H9 (cell line): ENCODE results near the gene FAM193B. TPM values are rescaled to one million over a fixed set of nuclear protein-coding genes. Genes with fewer than 3 reads are reported as not detected.

ENCODE experiments used
- DNase-seq: peaks from one replicate; pipeline ENCODE4 v3.0.0-alpha.2; 2017
- H2AFZ ChIP-seq: one replicate; pipeline ENCODE4 v1.6.1; 2013; ENCODE audit warnings: mild to moderate bottlenecking, low read length, control low read depth, moderate library complexity
- H2AK5ac ChIP-seq: 2 replicates; pipeline ENCODE4 v1.6.1; 2013; ENCODE audit warnings: low read length, control low read depth, mixed read lengths; ENCODE audit not compliant: insufficient read length
- H2BK120ac ChIP-seq: one replicate; pipeline ENCODE4 v1.6.1; 2013; ENCODE audit warnings: low read depth, mild to moderate bottlenecking, low read length, control low read depth, inconsistent platforms; ENCODE audit not compliant: poor library complexity, severe bottlenecking
- H2BK12ac ChIP-seq: 2 replicates; pipeline ENCODE4 v1.6.1; 2013; ENCODE audit warnings: low read length, control low read depth, mixed read lengths, low read depth; ENCODE audit not compliant: insufficient read length
- H2BK15ac ChIP-seq: 2 replicates; pipeline ENCODE4 v1.6.1; 2013; ENCODE audit warnings: low read depth, low read length, control low read depth
- H2BK20ac ChIP-seq: one replicate; pipeline ENCODE4 v1.6.1; 2013; ENCODE audit warnings: low read depth, mild to moderate bottlenecking, low read length, control low read depth, inconsistent platforms; ENCODE audit not compliant: poor library complexity, severe bottlenecking
- H2BK5ac ChIP-seq: 2 replicates; pipeline ENCODE4 v1.6.1; 2013; ENCODE audit warnings: low read length, control low read depth, mixed read lengths; ENCODE audit not compliant: insufficient read length
- H3K14ac ChIP-seq: 2 replicates; pipeline ENCODE4 v1.6.1; 2013; ENCODE audit warnings: low read length, control low read depth; ENCODE audit not compliant: insufficient read depth
- H3K18ac ChIP-seq: 2 replicates; pipeline ENCODE4 v1.6.1; 2013; ENCODE audit warnings: low read depth, mild to moderate bottlenecking, mixed read lengths, low read length, control low read depth; ENCODE audit not compliant: insufficient read length
- H3K23ac ChIP-seq: 2 replicates; pipeline ENCODE4 v1.6.1; 2013; ENCODE audit warnings: low read length, control low read depth, mixed read lengths, low read depth; ENCODE audit not compliant: insufficient read length
- H3K23me2 ChIP-seq: 2 replicates; pipeline ENCODE4 v1.6.1; 2013; ENCODE audit warnings: low read depth, mild to moderate bottlenecking, mixed read lengths, low read length, control low read depth; ENCODE audit not compliant: insufficient read length, poor library complexity, severe bottlenecking
- H3K27ac ChIP-seq: 2 replicates; pipeline ENCODE4 v1.5.1; 2013; ENCODE audit warnings: low read length, control low read depth, mixed read lengths, low read depth; ENCODE audit not compliant: insufficient read length
- H3K27me3 ChIP-seq: 2 replicates; pipeline ENCODE4 v1.6.1; 2013; ENCODE audit warnings: low read length, control low read depth, inconsistent platforms; ENCODE audit not compliant: insufficient read depth
- H3K4ac ChIP-seq: 2 replicates; pipeline ENCODE4 v1.6.1; 2013; ENCODE audit warnings: low read depth, mild to moderate bottlenecking, control low read depth, inconsistent platforms, low read length, moderate library complexity
- H3K4me1 ChIP-seq: 2 replicates; pipeline ENCODE4 v1.6.1; 2013; ENCODE audit warnings: low read length, control low read depth, inconsistent platforms; ENCODE audit not compliant: insufficient read depth
- H3K4me2 ChIP-seq: 2 replicates; pipeline ENCODE4 v1.6.1; 2013; ENCODE audit warnings: low read length, control low read depth, mixed read lengths; ENCODE audit not compliant: insufficient read length, insufficient read depth
- H3K56ac ChIP-seq: 2 replicates; pipeline ENCODE4 v1.6.1; 2013; ENCODE audit warnings: low read depth, mild to moderate bottlenecking, mixed read lengths, low read length, control low read depth; ENCODE audit not compliant: insufficient read length
- H3K79me1 ChIP-seq: 2 replicates; pipeline ENCODE4 v1.6.1; 2013; ENCODE audit warnings: low read depth, mild to moderate bottlenecking, moderate library complexity, low read length, control low read depth, inconsistent platforms; ENCODE audit not compliant: insufficient read depth, poor library complexity, severe bottlenecking
- H3K79me2 ChIP-seq: 2 replicates; pipeline ENCODE4 v1.6.1; 2013; ENCODE audit warnings: low read length, control low read depth, inconsistent platforms; ENCODE audit not compliant: insufficient read depth
- H3K9ac ChIP-seq: 2 replicates; pipeline ENCODE4 v1.6.1; 2013; ENCODE audit warnings: low read length, control low read depth, mixed read lengths; ENCODE audit not compliant: insufficient read length; ENCODE audit errors: extremely low read depth
- H3K9me3 ChIP-seq: one replicate; pipeline ENCODE4 v1.6.1; 2013; ENCODE audit warnings: low read depth, low read length, inconsistent platforms; ENCODE audit not compliant: control insufficient read depth
- H3T11ph ChIP-seq: one replicate; pipeline ENCODE4 v1.6.1; 2013; ENCODE audit warnings: mild to moderate bottlenecking, low read length, control low read depth, inconsistent platforms
- H4K20me1 ChIP-seq: one replicate; pipeline ENCODE4 v1.6.1; 2013; ENCODE audit not compliant: control insufficient read depth, insufficient read length, insufficient read depth
- H4K5ac ChIP-seq: 2 replicates; pipeline ENCODE4 v1.6.1; 2013; ENCODE audit warnings: low read depth, mild to moderate bottlenecking, mixed read lengths, low read length, control low read depth; ENCODE audit not compliant: insufficient read length
- H4K8ac ChIP-seq: replicated peaks from 2 replicates; pipeline ENCODE4 v1.6.1; 2013; ENCODE audit warnings: low read length, control low read depth, mixed read lengths, low read depth; ENCODE audit not compliant: insufficient read length
- H4K91ac ChIP-seq: 2 replicates; pipeline ENCODE4 v1.6.1; 2013; ENCODE audit warnings: low read depth, mild to moderate bottlenecking, moderate library complexity, mixed read lengths, low read length, control low read depth; ENCODE audit not compliant: insufficient read length
- H3K27ac Mint-ChIP-seq, 3 experiments: 2 replicates in 2 of 3; 3 replicates in 1 of 3; pipeline ENCODE4 v1.8.0; 2020 to 2021; ENCODE audit warnings: mixed read lengths in 3 of 3, mild to moderate bottlenecking in 1 of 3, moderate library complexity in 1 of 3
- H3K27me3 Mint-ChIP-seq: 2 replicates; pipeline ENCODE4 v1.8.0; 2021; ENCODE audit warnings: low read depth, mild to moderate bottlenecking, moderate library complexity, mixed read lengths
- H3K36me3 Mint-ChIP-seq, 3 experiments: 2 replicates in 2 of 3; 3 replicates in 1 of 3; pipeline ENCODE4 v1.8.0; 2020 to 2021; ENCODE audit warnings: low read depth in 3 of 3, mixed read lengths in 3 of 3; ENCODE audit not compliant: insufficient read depth in 1 of 3
- H3K4me1 Mint-ChIP-seq, 2 experiments: 2 replicates each; pipeline ENCODE4 v1.8.0; 2020; ENCODE audit warnings: mixed read lengths in 2 of 2
- H3K4me3 Mint-ChIP-seq, 2 experiments: 2 replicates in 1 of 2; 3 replicates in 1 of 2; pipeline ENCODE4 v1.8.0; 2020 to 2021; ENCODE audit warnings: mild to moderate bottlenecking in 2 of 2, mixed read lengths in 2 of 2, moderate library complexity in 1 of 2
- H3K9me3 Mint-ChIP-seq, 2 experiments: 2 replicates in 1 of 2; 3 replicates in 1 of 2; pipeline ENCODE4 v1.8.0; 2020; ENCODE audit warnings: mild to moderate bottlenecking in 2 of 2, mixed read lengths in 2 of 2, moderate library complexity in 1 of 2
- CTCF ChIP-seq: fragments of 200-600 bp; sonication (generic); conservative IDR thresholded peaks from 3 replicates; pipeline ENCODE4 v1.8.0; 2021; ENCODE audit warnings: antibody characterized with exemption, mild to moderate bottlenecking
- WGBS: extraction: QIAGEN DNeasy Blood & Tissue Kit; methylation state at CpG from one replicate; pipeline ENCODE4 v1.1.7; 2013; ENCODE audit warnings: missing lambda C conversion rate, low lambda C conversion rate, mixed read lengths; ENCODE audit not compliant: insufficient read length; ENCODE audit errors: extremely low coverage; 5-methylcytosine and 5-hydroxymethylcytosine counted together
- total RNA-seq: library from RNA; stranded (reverse); gene quantifications from 2 replicates; pipeline ENCODE4 v1.2.1, GENCODE V29; 2021

Gene FAM193B
- total RNA-seq, 1 experiment from 2014 or later: 71.5 TPM

DNA sequence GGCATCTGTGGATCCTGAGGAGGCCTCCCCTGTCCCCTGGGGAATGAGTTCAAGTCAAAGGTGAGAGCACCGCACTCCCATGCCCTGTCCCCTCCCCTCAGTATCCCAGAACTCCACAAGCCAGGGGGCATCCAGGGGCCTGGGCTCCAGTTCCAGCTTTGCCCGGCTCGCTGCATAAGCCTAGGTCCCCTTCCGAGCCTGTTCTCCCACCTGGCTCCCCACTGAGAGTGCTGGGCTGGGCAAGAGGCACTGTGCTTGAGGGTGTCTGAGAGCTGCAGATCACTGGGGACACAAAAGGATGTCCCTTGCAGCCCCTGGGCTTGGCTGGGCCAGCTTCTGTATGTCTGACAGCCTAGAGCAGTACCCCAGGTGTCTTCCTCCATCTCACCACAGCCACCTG, 49.3 kb downstream of the FAM193B start:
- H3K9me3 Mint-ChIP-seq: no peaks in the 10 kb centered on the region
- no peak for DNase-seq
- Histone ChIP-seq H2BK120ac (no peak overlapping the region), H3K4me2 (no peak overlapping the region), H2BK12ac (no peak overlapping the region), H3T11ph (no peak overlapping the region), H4K5ac (no peak overlapping the region), H2AK5ac (no peak overlapping the region), H3K27ac (no peak overlapping the region), H3K56ac (no peak overlapping the region), H3K9ac (no peak overlapping the region), H2BK5ac (no peak overlapping the region), H3K9me3 (no peaks in the 10 kb centered on the region), H3K79me1 (no peaks in the 10 kb centered on the region), H3K18ac (no peak overlapping the region), H2AFZ (no peak overlapping the region), H3K4ac (no peak overlapping the region), H2BK15ac (no peak overlapping the region), H3K23me2 (no peaks in the 10 kb centered on the region), H3K23ac (no peak overlapping the region), H3K14ac (no peak overlapping the region), H4K91ac (no peak overlapping the region), H2BK20ac (no peak overlapping the region), H3K27me3 (no peaks in the 10 kb centered on the region), H4K20me1 (no peaks in the 10 kb centered on the region), H4K8ac (no peak overlapping the region), H3K79me2 (no peaks in the 10 kb centered on the region), H3K4me1 (no peaks in the 10 kb centered on the region; the same call in 1 of the 2 replicates)
- H3K36me3 Mint-ChIP-seq: peaks cover 10 to 20% (median 12%) of the 10 kb centered on the region in 3 experiments; a peak in 6 of 7 replicates
- no peak for TF ChIP-seq CTCF
- H3K27me3 Mint-ChIP-seq: peaks cover 6% of the 10 kb centered on the region
- peaks cover 19 to 29% of the 10 kb centered on the region in 2 experiments for H3K4me1 Mint-ChIP-seq
- no peak overlapping the region; a peak in 1 of 7 replicates for H3K27ac Mint-ChIP-seq
- H3K4me3 Mint-ChIP-seq: no peak overlapping the region
- WGBS: no CpG with 5 or more reads among the region's 4 CpGs
